Measurements from ENCODE around the gene ZBTB20.

DNA sequence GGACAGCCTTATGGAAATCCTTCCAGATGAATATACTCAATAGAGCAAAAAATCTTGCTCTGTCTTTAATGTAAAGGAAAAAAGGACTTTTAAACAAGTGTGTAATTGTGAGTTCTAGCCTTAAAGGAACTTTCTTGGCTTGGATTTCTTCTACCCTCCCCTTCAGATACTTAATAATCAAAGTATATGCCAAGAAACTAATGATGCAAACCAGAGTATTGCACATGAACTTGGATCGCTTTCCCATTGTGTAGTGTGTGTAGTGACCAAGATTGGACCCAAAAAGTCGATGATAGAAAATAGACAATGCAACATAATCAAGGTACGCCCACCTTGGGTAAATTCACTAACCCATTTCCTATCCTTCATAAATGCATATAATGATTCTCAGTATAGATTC lies 729.4 kb downstream of the ZBTB20 start:
- TF ChIP-seq, protein P1, sequence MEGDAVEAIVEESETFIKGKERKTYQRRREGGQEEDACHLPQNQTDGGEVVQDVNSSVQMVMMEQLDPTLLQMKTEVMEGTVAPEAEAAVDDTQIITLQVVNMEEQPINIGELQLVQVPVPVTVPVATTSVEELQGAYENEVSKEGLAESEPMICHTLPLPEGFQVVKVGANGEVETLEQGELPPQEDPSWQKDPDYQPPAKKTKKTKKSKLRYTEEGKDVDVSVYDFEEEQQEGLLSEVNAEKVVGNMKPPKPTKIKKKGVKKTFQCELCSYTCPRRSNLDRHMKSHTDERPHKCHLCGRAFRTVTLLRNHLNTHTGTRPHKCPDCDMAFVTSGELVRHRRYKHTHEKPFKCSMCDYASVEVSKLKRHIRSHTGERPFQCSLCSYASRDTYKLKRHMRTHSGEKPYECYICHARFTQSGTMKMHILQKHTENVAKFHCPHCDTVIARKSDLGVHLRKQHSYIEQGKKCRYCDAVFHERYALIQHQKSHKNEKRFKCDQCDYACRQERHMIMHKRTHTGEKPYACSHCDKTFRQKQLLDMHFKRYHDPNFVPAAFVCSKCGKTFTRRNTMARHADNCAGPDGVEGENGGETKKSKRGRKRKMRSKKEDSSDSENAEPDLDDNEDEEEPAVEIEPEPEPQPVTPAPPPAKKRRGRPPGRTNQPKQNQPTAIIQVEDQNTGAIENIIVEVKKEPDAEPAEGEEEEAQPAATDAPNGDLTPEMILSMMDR (IDR thresholded peaks at IDR 0.05) = no peak
- TF ChIP-seq POLR2AphosphoS5 (IDR thresholded peaks at IDR 0.05) = no peak
